Right lobe of liver (tissue), 4 donors: Measurements from ENCODE around the gene PTH1R.

Experiments
- CTCF ChIP-seq, 4 donors: fragments of 200-600 bp in 3 of 4; fragments of 450-650 bp in 1 of 4; IDR thresholded peaks; one replicate each; pipeline versions ENCODE4 v1.5.1 to v1.8.0; 2016 to 2022; ENCODE audit warnings: antibody characterized with exemption in 4 of 4, mild to moderate bottlenecking in 2 of 4
- POLR2A ChIP-seq: fragments of 450-650 bp; IDR thresholded peaks from one replicate; pipeline ENCODE4 v1.6.1; 2017; ENCODE audit warnings: antibody characterized with exemption, mild to moderate bottlenecking
- donor health status: DM: no; HTN: no; CAD: no.
- donor health status: DM: no; HTN: no; CAD: no.
- donor health status: DM: no; HTN: yes; CAD: no.

- TF ChIP-seq CTCF (IDR thresholded peaks at IDR 0.05): no peak
- no peak for TF ChIP-seq POLR2A
Observed at GRCh38 chr3:46916278-46916677, 38.8 kb downstream of the PTH1R start.
